ENCODE measurements around the gene CNTF. TPM values are rescaled to one million over a fixed set of nuclear protein-coding genes. Genes with fewer than 3 reads are reported as not detected.

The CNTF gene
- total and polyA plus RNA-seq, 9 donors, result 0.22 to 2.0 (median 0.87) TPM

GRCh38 chr11:58659910-58660570 is 37.6 kb downstream of the CNTF start:
- intact Hi-C loops (cut with DNase I), result loop anchor here in 2 of 4 donors (10.0 kb wide), 2 partner anchors 125 to 475 kb away; no protein-coding TSS in a partner anchor
- Histone ChIP-seq H3K4me3 (no peak overlapping the region), H3K27ac (no peak overlapping the region), H3K27me3 (no peaks in the 10 kb centered on the region), H3K4me1 (ENCODE audit: insufficient read depth) (no peaks in the 10 kb centered on the region), H3K36me3 (no peaks in the 10 kb centered on the region), H3K9me3 (no peaks in the 10 kb centered on the region)
- 66 to 78% (median 70%) methylated on average over 5 of the region's 5 CpGs for WGBS, 3 donors
- TF ChIP-seq POLR2A (IDR thresholded peaks at IDR 0.05) (no peak), CTCF (IDR thresholded peaks at IDR 0.05) (no peak), EP300 (IDR thresholded peaks at IDR 0.05) (no peak)
- DNase-seq, result no peak

GRCh38 chr11:58671983-58672633 is 49.6 kb downstream of the CNTF start:
- H3K4me1 ChIP-seq (ENCODE audit: insufficient read depth), result no peaks in the 10 kb centered on the region
- no peaks in the 10 kb centered on the region for H3K9me3 ChIP-seq
- H3K27ac ChIP-seq, result no peak overlapping the region
- 41 to 43% (median 42%) methylated on average over 6 of the region's 6 CpGs for WGBS, 3 donors
- H3K36me3 ChIP-seq, result no peaks in the 10 kb centered on the region
- intact Hi-C loops (cut with DNase I), result no loop called here
- DNase-seq, result no peak
- no peak overlapping the region for H3K4me3 ChIP-seq
- no peaks in the 10 kb centered on the region for H3K27me3 ChIP-seq
- TF ChIP-seq CTCF (IDR thresholded peaks at IDR 0.05) (no peak), POLR2A (IDR thresholded peaks at IDR 0.05) (no peak), EP300 (IDR thresholded peaks at IDR 0.05) (no peak)

GRCh38 chr11:58674609-58675008 is 52.1 kb downstream of the CNTF start:
- no peak overlapping the region for H3K4me3 ChIP-seq
- 64 to 77% (median 75%) methylated on average over 12 of the region's 12 CpGs for WGBS, 3 donors
- no peak overlapping the region for H3K27ac ChIP-seq
- TF ChIP-seq CTCF (IDR thresholded peaks at IDR 0.05) (no peak), POLR2A (IDR thresholded peaks at IDR 0.05) (no peak), EP300 (IDR thresholded peaks at IDR 0.05) (no peak)
- no peaks in the 10 kb centered on the region for H3K36me3 ChIP-seq
- no peak for DNase-seq
- intact Hi-C loops (cut with DNase I), result no loop called here
- H3K27me3 ChIP-seq, result no peaks in the 10 kb centered on the region
- no peaks in the 10 kb centered on the region for H3K4me1 ChIP-seq (ENCODE audit: insufficient read depth)
- no peaks in the 10 kb centered on the region for H3K9me3 ChIP-seq

Other genes with a start within 250 kb of the CNTF start
- gene OR5B3, start 215.8 kb upstream of the CNTF start, total RNA-seq, result not detected
- not detected for gene OR5B3, start 215.8 kb upstream of the CNTF start, polyA plus RNA-seq
- gene OR5B2, start 194.5 kb upstream of the CNTF start, total RNA-seq, result not detected
- not detected for gene OR5B2, start 194.5 kb upstream of the CNTF start, polyA plus RNA-seq
- not detected for gene OR5B12, start 180.4 kb upstream of the CNTF start, total RNA-seq
- gene OR5B12, start 180.4 kb upstream of the CNTF start, polyA plus RNA-seq, result not detected
- under 1 TPM in 1 of 7 donors, not detected in 6; 0.25 TPM for gene OR5B21, start 114.6 kb upstream of the CNTF start, total RNA-seq
- not detected for gene OR5B21, start 114.6 kb upstream of the CNTF start, polyA plus RNA-seq
- gene LPXN, start 46.8 kb upstream of the CNTF start, total RNA-seq, result 10 to 100 TPM in 1 of 7 donors, 1 to 10 TPM in 6; 6.5 to 13.9 (median 7.9) TPM
- 10 to 100 TPM in 1 of 2 donors, 1 to 10 TPM in 1; 7.6 to 19.3 TPM for gene LPXN, start 46.8 kb upstream of the CNTF start, polyA plus RNA-seq
- 10 to 100 TPM; 25.6 to 45.2 (median 39.5) TPM for gene ZFP91, start 43.6 kb upstream of the CNTF start, total RNA-seq
- 10 to 100 TPM; 19.7 to 55.6 TPM for gene ZFP91, start 43.6 kb upstream of the CNTF start, polyA plus RNA-seq
- under 1 TPM in 1 of 7 donors, not detected in 6; 0.18 TPM for gene GLYAT, start 109.3 kb downstream of the CNTF start, total RNA-seq
- gene GLYAT, start 109.3 kb downstream of the CNTF start, polyA plus RNA-seq, result not detected
- gene GLYATL2, start 222.0 kb downstream of the CNTF start, total RNA-seq, result not detected
- not detected for gene GLYATL2, start 222.0 kb downstream of the CNTF start, polyA plus RNA-seq